GM12875 (cell line): ENCODE measurements around the gene SLC15A3.
A peak's percentile ranks its signal among the peaks of the same experiment; 100 is the strongest.

Experiments
- H3K4me3 ChIP-seq: one replicate; pipeline ENCODE4 v1.5.1; 2011; ENCODE audit warnings: low read depth, low read length, control low read depth
- TF ChIP-seq, protein P1 (sequence below): IDR thresholded peaks from 2 replicates; pipeline ENCODE4 v1.5.1; 2011; ENCODE audit warnings: low read depth, mild to moderate bottlenecking, control low read depth, inconsistent platforms, low read length, moderate library complexity, borderline replicate concordance; ENCODE audit not compliant: insufficient read depth

Gene SLC15A3

DNA sequence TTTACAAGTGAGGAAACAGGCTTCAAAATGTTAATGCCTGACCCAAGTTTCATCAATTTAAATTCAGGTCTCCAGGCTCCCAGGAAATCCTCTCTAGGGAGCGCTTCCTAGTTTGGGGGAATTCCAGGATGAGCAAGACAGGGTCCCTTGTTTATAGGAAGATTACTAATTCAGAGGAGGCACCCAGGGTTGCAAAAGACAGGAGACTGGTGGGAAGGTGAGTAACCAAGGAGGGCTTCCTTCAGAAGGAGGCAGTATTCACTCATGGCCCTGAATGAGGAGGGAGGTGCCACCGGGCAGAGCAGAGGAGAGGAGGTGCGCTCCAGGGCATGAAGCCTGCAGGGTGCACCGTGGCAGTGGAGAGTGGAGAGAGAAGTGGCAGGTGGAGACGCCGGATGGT is 26.1 kb downstream of the SLC15A3 start:
- TF ChIP-seq, protein P1, sequence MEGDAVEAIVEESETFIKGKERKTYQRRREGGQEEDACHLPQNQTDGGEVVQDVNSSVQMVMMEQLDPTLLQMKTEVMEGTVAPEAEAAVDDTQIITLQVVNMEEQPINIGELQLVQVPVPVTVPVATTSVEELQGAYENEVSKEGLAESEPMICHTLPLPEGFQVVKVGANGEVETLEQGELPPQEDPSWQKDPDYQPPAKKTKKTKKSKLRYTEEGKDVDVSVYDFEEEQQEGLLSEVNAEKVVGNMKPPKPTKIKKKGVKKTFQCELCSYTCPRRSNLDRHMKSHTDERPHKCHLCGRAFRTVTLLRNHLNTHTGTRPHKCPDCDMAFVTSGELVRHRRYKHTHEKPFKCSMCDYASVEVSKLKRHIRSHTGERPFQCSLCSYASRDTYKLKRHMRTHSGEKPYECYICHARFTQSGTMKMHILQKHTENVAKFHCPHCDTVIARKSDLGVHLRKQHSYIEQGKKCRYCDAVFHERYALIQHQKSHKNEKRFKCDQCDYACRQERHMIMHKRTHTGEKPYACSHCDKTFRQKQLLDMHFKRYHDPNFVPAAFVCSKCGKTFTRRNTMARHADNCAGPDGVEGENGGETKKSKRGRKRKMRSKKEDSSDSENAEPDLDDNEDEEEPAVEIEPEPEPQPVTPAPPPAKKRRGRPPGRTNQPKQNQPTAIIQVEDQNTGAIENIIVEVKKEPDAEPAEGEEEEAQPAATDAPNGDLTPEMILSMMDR: no peak
- H3K4me3 ChIP-seq: no peak overlapping the region

DNA sequence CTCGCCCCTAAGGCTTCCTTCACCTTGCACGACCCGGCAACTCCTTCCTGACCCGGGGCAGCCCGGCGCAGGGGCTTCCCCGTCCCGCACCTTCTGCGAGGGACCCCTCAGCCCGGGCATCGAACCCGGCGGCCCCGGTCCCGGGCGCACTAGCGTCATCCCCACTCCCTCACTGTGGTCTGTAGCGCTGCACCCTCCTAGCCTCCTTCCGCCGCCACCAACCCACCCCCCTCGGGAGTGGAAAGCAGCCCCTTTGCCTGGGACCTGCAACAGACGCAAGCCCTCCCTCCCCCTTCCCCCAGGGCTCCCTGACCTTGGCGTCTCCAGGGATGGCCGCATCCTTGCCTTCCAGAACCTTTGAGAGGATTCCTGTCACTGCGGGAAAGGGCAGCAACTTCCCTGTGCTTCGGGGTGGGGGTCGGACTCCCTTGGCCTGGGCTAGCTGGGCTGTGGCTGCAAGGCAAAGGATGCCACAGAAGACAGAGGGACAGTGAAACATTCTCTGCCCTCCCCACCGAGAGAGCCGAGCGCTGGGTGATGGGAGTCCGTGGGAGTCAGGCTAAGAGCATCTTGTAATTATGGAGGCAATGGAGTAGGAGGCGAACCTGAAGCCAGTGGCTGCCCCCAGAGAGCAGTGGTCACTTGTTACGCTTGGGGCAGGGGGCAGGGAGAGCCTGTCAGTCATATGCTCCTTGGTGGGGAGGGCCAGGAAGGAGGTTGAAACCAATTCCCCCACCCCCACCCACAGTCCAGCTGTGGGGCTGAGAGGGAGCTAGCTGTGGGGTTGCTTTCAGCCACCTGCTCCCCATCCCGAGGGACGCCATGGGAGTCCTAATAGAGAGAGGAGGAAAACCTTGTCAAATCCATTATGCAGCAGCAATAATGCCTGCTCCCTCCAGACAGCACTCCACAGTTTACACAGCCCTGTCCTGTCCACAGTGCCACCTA is 26.8 kb downstream of the SLC15A3 start:
- H3K4me3 ChIP-seq: peak overlapping the region; percentile 60
- TF ChIP-seq, protein P1: no peak

- H3K4me3 ChIP-seq: peak within 1 kb of the TSS; percentile 60
- TF ChIP-seq, protein P1: no peak
Measured at GRCh38 chr11:60924110-60924905, 27.7 kb downstream of the SLC15A3 start, which contains the start of gene TMEM132A. TMEM132A (plus strand) TSS chr11:60924460; CDS start chr11:60924634, 174 bp downstream.

DNA sequence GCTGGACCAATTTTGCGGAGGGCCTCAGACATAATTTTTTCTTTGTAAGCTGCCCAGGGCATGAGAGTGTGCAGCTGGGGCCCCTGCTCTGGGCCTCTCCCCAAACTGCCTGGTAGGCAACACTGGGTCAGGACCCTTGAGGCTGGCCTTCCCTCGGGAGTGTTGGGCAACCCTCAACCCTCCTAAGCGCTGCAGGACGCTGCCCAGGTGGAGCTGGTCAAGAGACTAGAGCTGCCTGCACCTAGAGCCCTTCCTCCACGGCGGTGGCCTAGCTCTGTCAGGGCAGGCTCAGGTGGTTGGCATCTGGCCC is 28.2 kb downstream of the SLC15A3 start:
- peak overlapping the region; percentile 60 for H3K4me3 ChIP-seq
- TF ChIP-seq, protein P1: no peak

GRCh38 chr11:60923326-60923725 is 28.6 kb downstream of the SLC15A3 start:
- no peak overlapping the region for H3K4me3 ChIP-seq
- TF ChIP-seq, protein P1: no peak

DNA sequence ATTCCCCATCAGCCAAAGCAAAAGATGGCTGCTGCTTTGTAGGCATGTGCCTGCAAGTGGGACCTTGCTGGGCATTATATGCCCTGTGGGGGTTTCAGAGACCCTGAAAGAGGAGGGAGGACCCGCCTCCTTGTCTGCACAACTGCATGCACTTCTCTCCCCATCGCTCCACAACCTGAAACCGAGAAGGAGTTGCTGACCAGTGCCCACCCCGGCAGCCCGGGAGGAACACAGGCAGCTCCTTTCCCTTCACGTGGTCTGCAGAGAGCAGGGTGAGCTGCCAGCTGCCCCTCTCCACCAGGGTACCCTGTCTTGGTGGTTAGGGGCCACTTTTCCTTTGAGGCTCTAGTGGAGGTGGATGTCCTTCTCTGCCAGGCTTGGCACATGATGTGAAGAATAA is 29.1 kb downstream of the SLC15A3 start:
- TF ChIP-seq, protein P1: no peak
- no peak overlapping the region for H3K4me3 ChIP-seq
